VCaP (cell line): ENCODE measurements around the gene SLC9A9.

Experiments used
- H3K27ac ChIP-seq: fragments of 450-650 bp; 2 replicates; pipeline ENCODE4 v1.5.1; 2017
- CTCF ChIP-seq: fragments of 450-650 bp; conservative IDR thresholded peaks from 2 replicates; pipeline ENCODE4 v1.5.1; 2017; ENCODE audit warnings: mild to moderate bottlenecking, moderate library complexity

The SLC9A9 gene

GRCh38 chr3:143605233-143605950 lies 242.9 kb downstream of the SLC9A9 start:
- no peak for TF ChIP-seq CTCF
- H3K27ac ChIP-seq: peak overlapping the region; percentile 21; the same call in 1 of the 2 replicates

- no peak for TF ChIP-seq CTCF
- peak overlapping the region; percentile 21; the same call in 1 of the 2 replicates for H3K27ac ChIP-seq
Observed at GRCh38 chr3:143604402-143605185, 243.7 kb downstream of the SLC9A9 start.

- TF ChIP-seq CTCF: no peak
Observed at GRCh38 chr3:143603774-143604173, 244.5 kb downstream of the SLC9A9 start.

GRCh38 chr3:143601723-143602484 lies 246.4 kb downstream of the SLC9A9 start:
- peak overlapping the region; percentile 72 for H3K27ac ChIP-seq
- TF ChIP-seq CTCF: 0 out of 2 replicates have a peak, but pooled peaks have one; percentile 14

More at GRCh38 chr3:143603774-143604173, 244.5 kb downstream of the SLC9A9 start:
- no peak overlapping the region for H3K27ac ChIP-seq

GRCh38 chr3:143600756-143601718 lies 247.2 kb downstream of the SLC9A9 start:
- peak overlapping the region; percentile 72 for H3K27ac ChIP-seq
- no peak for TF ChIP-seq CTCF

GRCh38 chr3:143597774-143598652 lies 250.3 kb downstream of the SLC9A9 start:
- peak overlapping the region; percentile 6; the same call in 1 of the 2 replicates for H3K27ac ChIP-seq
- no peak for TF ChIP-seq CTCF
